Upper lobe of right lung (tissue), 1 donor: ENCODE results near the gene NKD1. TPM values are rescaled to one million over a fixed set of nuclear protein-coding genes. Genes with fewer than 3 reads are reported as not detected.

Experiments
- ATAC-seq: fragments of 200-7000 bp; cut with Tn5 transposase; one replicate; pipeline ENCODE4 v1.9.1; 2020; ENCODE audit warnings: mild to moderate bottlenecking, moderate library complexity
- DNase-seq: peaks from one replicate; pipeline ENCODE4 v3.0.0-alpha.2; 2020
- H3K27ac ChIP-seq: fragments of 200-600 bp; one replicate; pipeline ENCODE4 v1.8.0; 2022
- H3K27me3 ChIP-seq: fragments of 200-600 bp; one replicate; pipeline ENCODE4 v1.8.0; 2022; ENCODE audit warnings: mild to moderate bottlenecking
- H3K36me3 ChIP-seq: fragments of 200-600 bp; one replicate; pipeline ENCODE4 v1.8.0; 2022
- H3K4me1 ChIP-seq: fragments of 200-600 bp; one replicate; pipeline ENCODE4 v1.8.0; 2022
- H3K4me3 ChIP-seq: fragments of 200-600 bp; one replicate; pipeline ENCODE4 v1.8.0; 2022; ENCODE audit warnings: mild to moderate bottlenecking
- H3K9me3 ChIP-seq: fragments of 200-600 bp; one replicate; pipeline ENCODE4 v1.8.0; 2022
- CTCF ChIP-seq: fragments of 200-600 bp; IDR thresholded peaks from one replicate; pipeline ENCODE4 v1.8.0; 2022; ENCODE audit warnings: antibody characterized with exemption
- intact Hi-C: fragments of 100-400 bp; cut with DNase I; formaldehyde crosslinking; loops from one replicate; pipeline ENCODE4 v1.11.0; 2022
- total RNA-seq: library from RNA; stranded (reverse); fragmentation: NEBNext Ultra II Directional; extraction: Animal tissue kit (Norgen Biotek cat#: 25700); gene quantifications from one replicate; pipeline ENCODE4 v1.2.1, GENCODE V29; 2021
- donor health status: DM: no; HTN: yes; CAD: no; lungs with severe emphysema.

The NKD1 gene
- total RNA-seq, 1 donor from 2014 or later, result 47.2 TPM

GRCh38 chr16:50522324-50522723 is 25.9 kb upstream of the NKD1 start:
- DNase-seq, result no peak
- intact Hi-C loops, result no loop called here
- H3K27me3 ChIP-seq, result peaks cover 5% of the 10 kb centered on the region
- TF ChIP-seq CTCF, result no peak
- no peaks in the 10 kb centered on the region for H3K9me3 ChIP-seq
- H3K4me1 ChIP-seq, result no peaks in the 10 kb centered on the region
- H3K4me3 ChIP-seq, result no peak overlapping the region
- H3K36me3 ChIP-seq, result no peaks in the 10 kb centered on the region
- ATAC-seq, result no peak
- H3K27ac ChIP-seq, result no peak overlapping the region

DNA sequence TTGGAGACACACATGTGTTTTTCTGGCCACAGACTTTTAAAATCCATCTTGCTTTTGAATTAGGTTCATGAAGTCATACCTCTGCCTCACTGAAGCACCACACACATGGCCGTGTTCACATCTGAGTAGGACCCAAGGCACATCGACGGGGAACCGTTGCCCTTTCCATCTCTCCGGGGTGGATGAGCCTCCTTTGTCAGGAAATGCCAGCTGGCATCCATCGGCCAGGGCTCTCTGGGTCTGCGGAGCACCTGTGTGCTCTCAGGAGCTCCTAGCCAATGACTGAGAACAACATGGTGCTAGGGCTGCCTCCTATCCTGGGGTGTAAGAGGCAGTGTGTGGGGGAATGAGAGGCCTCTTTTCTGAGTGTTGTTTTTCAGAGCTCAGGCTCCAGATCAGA is 24.5 kb upstream of the NKD1 start:
- ATAC-seq (no peak), DNase-seq (no peak)
- intact Hi-C loops, result no loop called here
- no peaks in the 10 kb centered on the region for H3K36me3 ChIP-seq
- no peaks in the 10 kb centered on the region for H3K9me3 ChIP-seq
- H3K4me1 ChIP-seq, result no peaks in the 10 kb centered on the region
- peaks cover 5% of the 10 kb centered on the region for H3K27me3 ChIP-seq
- no peak for TF ChIP-seq CTCF
- no peak overlapping the region for H3K27ac ChIP-seq
- H3K4me3 ChIP-seq, result no peak overlapping the region

GRCh38 chr16:50525262-50525661 is 22.9 kb upstream of the NKD1 start:
- no peaks in the 10 kb centered on the region for H3K36me3 ChIP-seq
- intact Hi-C loops, result no loop called here

DNA sequence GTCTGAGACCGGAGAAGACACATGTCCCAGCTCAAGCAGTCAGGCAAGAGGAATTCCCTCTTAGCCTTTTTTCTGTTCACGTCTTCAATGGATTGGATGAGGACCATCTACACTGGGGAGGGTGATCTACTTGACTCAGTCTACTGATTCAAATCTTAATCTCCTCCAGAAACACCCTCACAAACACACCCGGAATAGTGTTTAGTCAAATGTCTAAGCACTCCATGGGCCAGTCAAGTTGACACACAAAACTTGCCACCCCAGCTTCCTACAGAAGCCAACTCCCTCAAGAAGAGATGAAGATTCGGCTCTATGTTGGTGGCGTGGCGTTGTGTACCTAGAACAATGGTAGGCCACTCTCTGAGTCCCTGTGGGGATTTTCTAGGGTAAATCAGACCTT is 22.5 kb upstream of the NKD1 start:
- no peak overlapping the region for H3K27ac ChIP-seq
- no peaks in the 10 kb centered on the region for H3K36me3 ChIP-seq
- intact Hi-C loops, result no loop called here
- no peak for DNase-seq
- no peak for TF ChIP-seq CTCF
- no peak for ATAC-seq
- peaks cover 5% of the 10 kb centered on the region for H3K27me3 ChIP-seq
- no peaks in the 10 kb centered on the region for H3K9me3 ChIP-seq
- no peak overlapping the region for H3K4me3 ChIP-seq
- H3K4me1 ChIP-seq, result no peaks in the 10 kb centered on the region

More at GRCh38 chr16:50525262-50525661, 22.9 kb upstream of the NKD1 start:
- Histone ChIP-seq H3K4me1 (no peaks in the 10 kb centered on the region), H3K9me3 (no peaks in the 10 kb centered on the region), H3K4me3 (no peak overlapping the region), H3K27me3 (peaks cover 5% of the 10 kb centered on the region), H3K27ac (no peak overlapping the region)
- DNase-seq (no peak), ATAC-seq (no peak)
- TF ChIP-seq CTCF, result no peak

GRCh38 chr16:50526249-50526648 is 21.9 kb upstream of the NKD1 start:
- intact Hi-C loops, result no loop called here
- Histone ChIP-seq H3K9me3 (no peaks in the 10 kb centered on the region), H3K27ac (no peak overlapping the region), H3K4me3 (no peak overlapping the region), H3K27me3 (peaks cover 5% of the 10 kb centered on the region), H3K4me1 (no peaks in the 10 kb centered on the region), H3K36me3 (no peaks in the 10 kb centered on the region)
- TF ChIP-seq CTCF, result no peak
- DNase-seq, result no peak
- ATAC-seq, result no peak

- DNase-seq, result no peak
- intact Hi-C loops, result no loop called here
Measured at GRCh38 chr16:50526796-50527195, 21.4 kb upstream of the NKD1 start.

More at GRCh38 chr16:50526796-50527195, 21.4 kb upstream of the NKD1 start:
- Histone ChIP-seq H3K9me3 (no peaks in the 10 kb centered on the region), H3K36me3 (no peaks in the 10 kb centered on the region), H3K27me3 (peaks cover 1% of the 10 kb centered on the region), H3K27ac (no peak overlapping the region), H3K4me3 (no peak overlapping the region), H3K4me1 (no peaks in the 10 kb centered on the region)
- no peak for ATAC-seq
- no peak for TF ChIP-seq CTCF
